ENCODE data around the gene SIM1.

The SIM1 gene

DNA sequence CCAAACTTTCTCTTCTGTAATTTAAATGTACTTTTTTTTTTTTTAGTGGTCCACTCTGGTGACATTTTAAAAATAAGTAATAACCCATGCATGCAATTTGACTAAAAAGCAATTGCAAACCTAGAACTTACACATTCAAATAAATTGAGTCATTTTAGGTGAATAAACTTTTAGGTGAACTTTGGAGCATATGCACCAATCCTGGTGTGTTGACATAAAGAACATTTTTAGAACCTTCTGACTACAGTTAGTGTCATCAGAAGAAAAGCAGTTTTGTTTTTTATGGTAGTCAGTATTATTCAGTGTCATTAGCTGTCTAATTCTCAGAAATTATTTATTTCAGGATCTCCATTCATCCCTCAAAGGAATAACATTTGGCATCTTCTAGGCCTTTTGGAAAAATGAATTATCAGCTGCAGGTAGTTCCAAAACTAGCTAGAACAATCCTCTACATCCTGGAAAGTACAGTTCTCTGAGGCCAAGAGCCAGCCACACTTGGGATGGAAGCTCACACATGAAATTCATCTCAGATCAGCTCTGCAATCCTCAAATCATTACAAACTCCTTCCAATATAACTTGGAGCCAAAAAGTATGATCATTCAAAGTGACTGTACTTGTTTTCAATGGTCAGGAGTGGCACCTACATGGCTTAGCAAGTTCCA lies 38.5 kb upstream of the SIM1 start:
- in situ Hi-C loops (cut with MboI; ENCODE audit: low pct_unique_long_range_greater_than_20kb, low sequenced_read_pairs, unreplicated experiment) = no loop called here
- TF ChIP-seq CTCF (IDR thresholded peaks at IDR 0.05; ENCODE audit: extremely low read depth, insufficient read depth, missing control alignments) = no peak
- no peak for DNase-seq (ENCODE audit: low spot score)

DNA sequence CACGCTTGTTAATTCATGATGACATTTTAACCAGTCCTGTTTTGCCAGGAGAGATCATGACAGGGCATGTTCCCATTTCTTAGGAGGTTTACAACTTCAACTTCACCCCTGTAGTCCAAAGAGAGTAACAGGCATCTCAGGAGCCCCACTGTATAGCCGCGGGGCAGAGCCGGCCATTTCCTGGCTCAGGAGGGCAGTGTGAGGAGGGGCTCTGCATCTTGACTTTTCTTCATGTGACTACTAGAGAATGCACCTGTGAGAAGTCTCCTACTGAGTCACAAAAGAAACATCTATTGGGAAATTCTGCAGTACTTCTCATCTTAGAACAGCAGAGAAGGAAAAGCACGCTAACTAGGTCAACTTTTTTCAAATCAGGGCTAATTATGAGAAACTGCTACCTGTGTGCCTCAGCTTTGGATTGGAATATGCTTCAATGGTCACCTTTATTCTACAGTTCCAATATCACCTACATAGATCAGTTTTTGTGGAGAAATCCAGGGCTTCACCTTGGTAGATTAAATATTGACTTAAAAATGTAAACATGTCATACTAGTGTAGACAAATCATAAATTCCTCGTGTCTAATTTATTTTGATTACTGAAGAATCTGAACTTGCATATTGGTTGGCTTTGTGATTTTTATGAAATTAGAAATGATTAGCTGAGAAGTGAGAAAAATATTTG lies 28.6 kb upstream of the SIM1 start:
- DNase-seq (ENCODE audit: low spot score) = no peak
- TF ChIP-seq CTCF (IDR thresholded peaks at IDR 0.05; ENCODE audit: extremely low read depth, insufficient read depth, missing control alignments) = no peak
- in situ Hi-C loops (cut with MboI; ENCODE audit: low pct_unique_long_range_greater_than_20kb, low sequenced_read_pairs, unreplicated experiment) = loop anchor here (25.0 kb wide), 2 partner anchors 169 to 481 kb away; no protein-coding TSS in a partner anchor

GRCh38 chr6:100491952-100492670 lies 27.4 kb upstream of the SIM1 start:
- no peak for TF ChIP-seq CTCF (IDR thresholded peaks at IDR 0.05; ENCODE audit: extremely low read depth, insufficient read depth, missing control alignments)
- in situ Hi-C loops (cut with MboI; ENCODE audit: low pct_unique_long_range_greater_than_20kb, low sequenced_read_pairs, unreplicated experiment) = loop anchor here (25.0 kb wide), 2 partner anchors 170 to 480 kb away; no protein-coding TSS in a partner anchor
- no peak for DNase-seq (ENCODE audit: low spot score)

- no peak for DNase-seq (ENCODE audit: low spot score)
Observed at GRCh38 chr6:100490065-100490464, 25.3 kb upstream of the SIM1 start.

GRCh38 chr6:100488244-100488643 lies 23.5 kb upstream of the SIM1 start:
- no peak for DNase-seq (ENCODE audit: low spot score)
- in situ Hi-C loops (cut with MboI; ENCODE audit: low pct_unique_long_range_greater_than_20kb, low sequenced_read_pairs, unreplicated experiment) = loop anchor here (10.0 to 25.0 kb wide), 3 partner anchors 174 to 476 kb away; no protein-coding TSS in a partner anchor
- no peak for TF ChIP-seq CTCF (IDR thresholded peaks at IDR 0.05; ENCODE audit: extremely low read depth, insufficient read depth, missing control alignments)

More at GRCh38 chr6:100490065-100490464, 25.3 kb upstream of the SIM1 start:
- in situ Hi-C loops (cut with MboI; ENCODE audit: low pct_unique_long_range_greater_than_20kb, low sequenced_read_pairs, unreplicated experiment) = loop anchor here (25.0 kb wide), 2 partner anchors 172 to 478 kb away; no protein-coding TSS in a partner anchor
- no peak for TF ChIP-seq CTCF (IDR thresholded peaks at IDR 0.05; ENCODE audit: extremely low read depth, insufficient read depth, missing control alignments)

GRCh38 chr6:100487638-100488037 lies 22.9 kb upstream of the SIM1 start:
- TF ChIP-seq CTCF (IDR thresholded peaks at IDR 0.05; ENCODE audit: extremely low read depth, insufficient read depth, missing control alignments) = no peak
- in situ Hi-C loops (cut with MboI; ENCODE audit: low pct_unique_long_range_greater_than_20kb, low sequenced_read_pairs, unreplicated experiment) = loop anchor here (10.0 to 25.0 kb wide), 3 partner anchors 175 to 475 kb away; no protein-coding TSS in a partner anchor
- no peak for DNase-seq (ENCODE audit: low spot score)

Data from GM13977 (cell line).